Tibial nerve (tissue), 4 donors: Measurements from ENCODE around the gene ACOXL. TPM values are rescaled to one million over a fixed set of nuclear protein-coding genes. Genes with fewer than 3 reads are reported as not detected.

ENCODE experiments used
- DNase-seq, 2 donors: peaks; one replicate each; pipeline ENCODE4 v3.0.0-alpha.2; 2019; ENCODE audit warnings: low spot score in 2 of 2
- H3K27ac ChIP-seq, 4 donors: fragments of 200-600 bp; sonication (generic) in 3 of 4; one replicate each; pipeline ENCODE4 v1.5.1; 2017 to 2019; ENCODE audit warnings: mild to moderate bottlenecking in 1 of 4
- H3K27me3 ChIP-seq, 2 donors: fragments of 200-600 bp; sonication (generic) in 1 of 2; one replicate each; pipeline versions ENCODE4 v1.5.1 to v1.6.0; 2017 to 2019
- H3K36me3 ChIP-seq, 3 donors: fragments of 200-600 bp; sonication (generic); one replicate each; pipeline ENCODE4 v1.5.1; 2018 to 2019
- H3K4me1 ChIP-seq, 4 donors: fragments of 200-600 bp; sonication (generic) in 3 of 4; one replicate each; pipeline ENCODE4 v1.5.1; 2017 to 2019
- H3K4me3 ChIP-seq, 4 donors: fragments of 200-600 bp; sonication (generic) in 3 of 4; one replicate each; pipeline ENCODE4 v1.5.1; 2017 to 2019; ENCODE audit warnings: mild to moderate bottlenecking in 1 of 4, moderate library complexity in 1 of 4
- H3K9me3 ChIP-seq, 4 donors: fragments of 200-600 bp; sonication (generic) in 3 of 4; one replicate each; pipeline ENCODE4 v1.5.1; 2017 to 2019
- CTCF ChIP-seq, 5 experiments: fragments of 200-600 bp in 3 of 5; fragments of 450-650 bp in 2 of 5; sonication (generic) in 3 of 5; IDR thresholded peaks; one replicate each; pipeline ENCODE4 v1.5.1; 2016 to 2019; ENCODE audit warnings: antibody characterized with exemption in 5 of 5, mild to moderate bottlenecking in 3 of 5, moderate library complexity in 2 of 5
- EP300 ChIP-seq, 2 donors: sonication (generic); formaldehyde crosslinking; IDR thresholded peaks; one replicate each; pipeline ENCODE4 v1.6.1; 2017; ENCODE audit warnings: antibody characterized with exemption in 2 of 2, mild to moderate bottlenecking in 1 of 2
- POLR2A ChIP-seq, 2 donors: fragments of 450-650 bp; IDR thresholded peaks; one replicate each; pipeline ENCODE4 v1.6.1; 2017; ENCODE audit warnings: antibody characterized with exemption in 2 of 2, mild to moderate bottlenecking in 2 of 2, moderate library complexity in 2 of 2
- WGBS, 2 donors: methylation state at CpG; one replicate each; pipeline ENCODE4 v1.1.5; 2018; 5-methylcytosine and 5-hydroxymethylcytosine counted together
- total RNA-seq, 4 donors: library from RNA; depleted of rRNA; stranded (reverse); fragments of >200 nt; gene quantifications; one replicate each; pipeline ENCODE4 v1.1.0, GENCODE V29; 2016

Gene ACOXL
- total RNA-seq, 4 donors from 2014 or later, result 0.30 TPM; not detected in 3

GRCh38 chr2:110927526-110927925 is 195.2 kb downstream of the ACOXL start:
- H3K4me3 ChIP-seq, result no peak overlapping the region
- no peaks in the 10 kb centered on the region for H3K27me3 ChIP-seq
- H3K9me3 ChIP-seq, result peaks cover 0 to 11% (median 0%) of the 10 kb centered on the region in 4 donors
- no peaks in the 10 kb centered on the region for H3K36me3 ChIP-seq
- no peak for DNase-seq
- H3K27ac ChIP-seq, result no peak overlapping the region
- TF ChIP-seq EP300 (IDR thresholded peaks at IDR 0.05) (no peak), POLR2A (IDR thresholded peaks at IDR 0.05) (no peak), CTCF (IDR thresholded peaks at IDR 0.05) (no peak)
- no peaks in the 10 kb centered on the region for H3K4me1 ChIP-seq
- WGBS, 2 donors, result 88% methylated on average over 3 of the region's 3 CpGs

- no peak overlapping the region for H3K27ac ChIP-seq
- no peaks in the 10 kb centered on the region for H3K36me3 ChIP-seq
- no peak for DNase-seq
- no peak for TF ChIP-seq POLR2A (IDR thresholded peaks at IDR 0.05)
- no peak for TF ChIP-seq EP300 (IDR thresholded peaks at IDR 0.05)
- no peak for TF ChIP-seq CTCF (IDR thresholded peaks at IDR 0.05)
- H3K4me1 ChIP-seq, result no peaks in the 10 kb centered on the region
- no peak overlapping the region for H3K4me3 ChIP-seq
- H3K9me3 ChIP-seq, result peaks cover 0 to 11% (median 0%) of the 10 kb centered on the region in 4 donors
- H3K27me3 ChIP-seq, result no peaks in the 10 kb centered on the region
- 100% methylated on average over 1 of the region's 1 CpG for WGBS, 2 donors
Measured at GRCh38 chr2:110929528-110929927, 197.2 kb downstream of the ACOXL start.

DNA sequence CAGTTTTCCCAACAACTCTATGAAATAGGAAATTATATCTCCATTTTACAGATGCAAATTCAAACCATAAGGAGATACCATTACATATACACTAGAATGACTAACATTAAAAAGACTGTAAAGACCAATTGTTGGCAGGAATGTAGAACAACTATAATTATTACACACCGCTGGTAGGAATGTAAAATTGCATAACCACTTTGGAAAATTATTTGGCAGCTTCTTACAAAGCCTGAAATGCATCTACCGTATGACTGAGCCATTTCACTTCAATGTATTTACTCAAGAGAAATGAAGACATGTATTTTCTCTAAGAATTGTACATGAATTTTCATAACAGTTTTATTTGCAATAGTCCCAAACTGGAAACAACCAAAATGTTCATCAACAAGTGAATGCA is 199.3 kb downstream of the ACOXL start:
- Histone ChIP-seq H3K27me3 (no peaks in the 10 kb centered on the region), H3K4me1 (no peaks in the 10 kb centered on the region), H3K36me3 (no peaks in the 10 kb centered on the region), H3K9me3 (peaks cover 0 to 11% (median 0%) of the 10 kb centered on the region in 4 donors), H3K4me3 (no peak overlapping the region), H3K27ac (no peak overlapping the region)
- WGBS, 2 donors, result 23 to 25% methylated on average over 2 of the region's 2 CpGs
- no peak for DNase-seq
- TF ChIP-seq POLR2A (IDR thresholded peaks at IDR 0.05) (no peak), EP300 (IDR thresholded peaks at IDR 0.05) (no peak), CTCF (IDR thresholded peaks at IDR 0.05) (no peak)

- Histone ChIP-seq H3K4me3 (no peak overlapping the region), H3K4me1 (no peaks in the 10 kb centered on the region), H3K27me3 (no peaks in the 10 kb centered on the region), H3K36me3 (no peaks in the 10 kb centered on the region), H3K9me3 (peaks cover 0 to 11% (median 0%) of the 10 kb centered on the region in 4 donors), H3K27ac (no peak overlapping the region)
- TF ChIP-seq CTCF (IDR thresholded peaks at IDR 0.05), result no peak
- TF ChIP-seq EP300 (IDR thresholded peaks at IDR 0.05), result no peak
- WGBS, 2 donors, result 93 to 98% methylated on average over 8 to 10 of the region's 10 CpGs
- no peak for DNase-seq
Measured at GRCh38 chr2:110933420-110933819, 201.0 kb downstream of the ACOXL start.

GRCh38 chr2:110934948-110935347 is 202.6 kb downstream of the ACOXL start:
- no peak for TF ChIP-seq POLR2A (IDR thresholded peaks at IDR 0.05)
- no peak for TF ChIP-seq CTCF (IDR thresholded peaks at IDR 0.05)
- no peak for TF ChIP-seq EP300 (IDR thresholded peaks at IDR 0.05)
- no peak overlapping the region for H3K27ac ChIP-seq
- peaks cover 0 to 2% (median 0%) of the 10 kb centered on the region in 4 donors for H3K9me3 ChIP-seq
- no peaks in the 10 kb centered on the region for H3K4me1 ChIP-seq
- WGBS, 2 donors, result 86 to 92% methylated on average over 6 of the region's 6 CpGs
- no peaks in the 10 kb centered on the region for H3K27me3 ChIP-seq
- H3K36me3 ChIP-seq, result no peaks in the 10 kb centered on the region
- no peak overlapping the region for H3K4me3 ChIP-seq
- no peak for DNase-seq
